ENCODE data around the gene TMEM143.

DNA sequence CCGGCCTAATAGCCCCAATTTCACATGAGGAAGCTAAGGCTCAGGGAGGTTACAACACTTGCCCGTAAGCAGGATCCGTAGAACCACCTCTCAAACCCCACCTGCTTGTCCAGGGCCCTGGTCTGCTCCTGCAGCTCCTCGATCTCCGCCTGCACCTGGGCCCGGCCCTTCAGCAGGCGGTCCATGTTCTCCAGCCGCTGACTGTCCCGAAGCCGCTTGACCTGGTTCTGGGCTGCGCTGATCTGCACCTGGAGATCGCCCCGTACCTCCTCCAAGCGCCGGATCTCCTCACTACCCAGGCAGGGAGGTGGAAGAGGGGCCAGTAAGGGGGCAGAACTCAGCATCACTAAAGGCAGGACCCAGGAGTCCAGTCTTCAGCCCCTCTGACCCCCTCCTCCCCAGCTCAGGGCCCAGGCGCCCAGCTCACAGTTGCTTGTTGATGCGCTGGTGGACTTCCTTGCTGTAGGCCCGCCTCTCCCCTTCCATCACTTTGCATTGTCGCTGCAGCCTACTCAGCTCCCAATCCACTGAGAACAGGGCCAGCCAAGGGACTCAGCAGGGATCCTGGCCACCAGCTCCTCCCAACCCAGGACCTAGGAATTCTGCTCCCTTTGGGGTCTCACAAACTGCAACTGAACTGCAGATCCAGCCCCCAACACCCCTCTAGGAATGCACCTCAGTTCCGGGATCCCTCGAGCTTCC lies 45.3 kb downstream of the TMEM143 start:
- TF ChIP-seq, protein P1, sequence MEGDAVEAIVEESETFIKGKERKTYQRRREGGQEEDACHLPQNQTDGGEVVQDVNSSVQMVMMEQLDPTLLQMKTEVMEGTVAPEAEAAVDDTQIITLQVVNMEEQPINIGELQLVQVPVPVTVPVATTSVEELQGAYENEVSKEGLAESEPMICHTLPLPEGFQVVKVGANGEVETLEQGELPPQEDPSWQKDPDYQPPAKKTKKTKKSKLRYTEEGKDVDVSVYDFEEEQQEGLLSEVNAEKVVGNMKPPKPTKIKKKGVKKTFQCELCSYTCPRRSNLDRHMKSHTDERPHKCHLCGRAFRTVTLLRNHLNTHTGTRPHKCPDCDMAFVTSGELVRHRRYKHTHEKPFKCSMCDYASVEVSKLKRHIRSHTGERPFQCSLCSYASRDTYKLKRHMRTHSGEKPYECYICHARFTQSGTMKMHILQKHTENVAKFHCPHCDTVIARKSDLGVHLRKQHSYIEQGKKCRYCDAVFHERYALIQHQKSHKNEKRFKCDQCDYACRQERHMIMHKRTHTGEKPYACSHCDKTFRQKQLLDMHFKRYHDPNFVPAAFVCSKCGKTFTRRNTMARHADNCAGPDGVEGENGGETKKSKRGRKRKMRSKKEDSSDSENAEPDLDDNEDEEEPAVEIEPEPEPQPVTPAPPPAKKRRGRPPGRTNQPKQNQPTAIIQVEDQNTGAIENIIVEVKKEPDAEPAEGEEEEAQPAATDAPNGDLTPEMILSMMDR (IDR thresholded peaks at IDR 0.05): no peak
- TF ChIP-seq TCF7L2 (IDR thresholded peaks at IDR 0.05; ENCODE audit: low read depth, low read length): no peak
